Non-pigmented ciliary epithelial cell (primary cell): ENCODE results near the gene RAD23B.

Source experiments
- DNase-seq: peaks from one replicate; pipeline ENCODE4 v3.0.0-alpha.2; 2010; ENCODE audit warnings: low read depth

RAD23B gene

DNA sequence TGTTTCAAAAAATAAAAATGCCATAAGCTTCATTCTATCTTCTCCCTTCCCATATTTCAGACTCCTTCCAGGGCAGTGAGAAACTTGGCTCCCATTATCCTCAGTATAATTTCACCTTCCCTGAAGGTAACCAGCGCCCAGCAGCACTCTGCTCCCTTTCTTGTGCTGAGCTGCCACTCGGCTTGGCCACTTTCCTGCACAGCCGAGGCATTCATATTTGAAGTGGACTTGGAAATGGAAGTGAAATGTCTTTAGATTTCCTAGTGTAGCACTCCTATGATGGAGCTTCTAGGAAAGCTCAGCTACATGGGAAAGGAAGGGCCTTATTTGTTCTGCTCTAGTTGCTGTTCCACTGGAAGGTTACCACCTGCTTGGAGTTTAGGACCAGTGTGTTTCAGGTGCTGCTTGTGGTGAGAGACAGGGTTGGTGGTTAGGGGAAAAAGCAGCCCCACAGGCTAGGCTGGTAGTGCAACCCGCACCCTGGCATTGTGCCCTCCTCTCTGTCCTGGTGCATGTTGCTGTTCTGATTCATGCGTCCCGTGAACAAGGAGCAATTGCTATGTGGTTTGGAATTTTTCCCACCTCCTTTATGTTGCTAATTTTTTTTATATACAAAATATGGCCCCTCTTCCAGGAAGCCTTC lies 53.8 kb downstream of the RAD23B start:
- no peak for DNase-seq

- DNase-seq = no peak
These were observed 54.9 kb downstream of the RAD23B start for GRCh38 chr9:107337676-107338590.

DNA sequence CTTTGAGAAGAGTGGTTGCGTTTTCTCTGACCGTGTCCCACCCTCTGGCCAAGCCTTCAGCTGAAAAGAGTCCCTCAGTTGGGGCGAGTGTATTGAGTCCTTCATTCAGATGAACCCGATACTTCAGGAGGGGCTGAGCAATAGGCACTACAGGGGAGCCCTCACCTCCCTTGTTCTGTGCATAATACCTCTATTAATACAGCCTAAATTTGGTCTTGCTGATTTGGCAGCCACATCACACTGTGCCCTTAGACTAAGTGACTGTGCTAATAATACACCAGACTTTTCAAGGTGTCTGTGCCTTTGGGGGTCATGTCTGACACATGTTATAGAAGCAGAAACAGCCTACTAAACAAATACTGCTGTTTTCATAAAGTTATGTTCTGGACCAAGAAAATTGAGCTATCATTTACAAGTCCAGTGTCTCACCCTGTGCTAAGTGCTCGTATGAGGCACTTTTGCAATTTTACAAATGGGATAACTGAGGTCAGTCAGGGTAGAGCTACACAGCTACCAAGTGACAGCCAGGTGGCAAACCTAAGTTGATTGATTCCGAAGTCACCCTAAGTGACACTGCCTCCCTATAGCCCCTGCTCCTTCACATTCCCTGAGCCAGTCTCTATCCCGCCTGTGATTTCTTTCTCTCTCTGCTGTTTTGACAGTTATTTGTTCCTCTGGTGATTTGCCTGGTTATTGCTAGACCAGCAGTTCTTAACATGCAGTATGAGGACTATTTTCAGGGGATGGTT lies 56.0 kb downstream of the RAD23B start:
- DNase-seq = no peak

DNA sequence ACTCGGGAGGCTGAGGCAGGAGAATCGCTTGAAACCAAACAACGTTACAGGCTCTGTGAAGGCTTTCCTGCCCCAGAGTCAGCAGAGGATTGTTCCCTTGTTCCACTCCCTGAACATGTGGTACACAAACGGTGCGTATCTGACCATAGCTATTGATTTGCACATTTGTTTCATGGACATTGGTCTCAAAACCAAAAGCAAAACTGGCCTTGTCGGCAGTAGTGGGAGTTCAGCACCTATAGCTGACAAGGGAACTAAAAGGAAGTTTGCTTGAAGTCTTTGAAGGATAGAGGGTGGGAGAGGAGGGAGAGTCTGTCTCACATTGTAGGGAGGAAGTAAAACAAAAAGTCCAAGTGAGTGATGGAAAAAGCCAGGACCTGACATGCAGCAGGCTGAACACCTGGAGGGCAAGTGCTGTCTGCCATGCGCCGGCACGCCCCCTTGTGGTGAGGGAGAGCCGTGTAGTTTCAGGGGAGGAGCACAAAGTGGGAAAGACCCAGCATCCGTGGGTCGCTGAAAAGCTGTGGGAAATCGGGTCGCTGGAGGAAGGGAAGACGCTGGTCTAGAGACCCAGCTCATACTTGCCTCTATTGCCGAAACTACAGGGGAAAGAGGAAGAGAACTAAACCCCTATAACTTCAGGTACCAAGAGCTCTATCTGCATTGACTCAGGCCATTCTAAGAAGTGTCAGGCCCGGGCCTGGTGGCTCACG lies 58.0 kb downstream of the RAD23B start:
- peak; percentile 13 for DNase-seq

DNA sequence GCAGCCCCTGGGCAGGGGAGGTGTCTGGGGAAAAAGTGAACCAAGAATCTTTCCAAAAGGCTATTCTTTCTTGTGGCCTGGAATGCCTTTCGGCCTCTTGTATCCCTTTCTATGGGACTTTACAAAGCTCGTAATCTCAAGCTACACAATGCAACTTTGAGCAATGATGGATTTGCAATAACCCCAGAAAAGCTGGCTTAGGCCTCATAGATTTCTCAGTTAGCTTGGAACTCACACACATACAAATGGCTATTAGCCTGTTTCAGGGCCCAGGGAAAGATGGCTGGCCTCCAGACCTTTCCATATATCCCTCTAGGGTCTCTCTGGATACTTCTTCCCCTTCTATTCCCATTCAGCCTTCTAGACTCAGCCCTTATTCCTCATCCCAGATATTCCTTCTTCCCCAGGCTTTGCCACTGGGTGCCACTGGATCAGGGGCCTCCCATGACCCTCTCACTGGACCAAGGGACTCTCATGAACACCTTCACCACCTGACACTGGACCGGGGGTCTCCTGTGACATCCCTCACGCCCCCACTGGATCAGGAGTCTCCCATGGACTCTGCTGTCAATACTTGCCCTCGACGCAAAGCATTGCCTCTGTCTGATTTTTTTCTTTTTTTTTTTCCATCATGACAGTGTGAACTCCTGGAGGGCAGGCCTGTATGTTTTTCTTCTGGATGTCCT lies 59.5 kb downstream of the RAD23B start:
- no peak for DNase-seq

DNA sequence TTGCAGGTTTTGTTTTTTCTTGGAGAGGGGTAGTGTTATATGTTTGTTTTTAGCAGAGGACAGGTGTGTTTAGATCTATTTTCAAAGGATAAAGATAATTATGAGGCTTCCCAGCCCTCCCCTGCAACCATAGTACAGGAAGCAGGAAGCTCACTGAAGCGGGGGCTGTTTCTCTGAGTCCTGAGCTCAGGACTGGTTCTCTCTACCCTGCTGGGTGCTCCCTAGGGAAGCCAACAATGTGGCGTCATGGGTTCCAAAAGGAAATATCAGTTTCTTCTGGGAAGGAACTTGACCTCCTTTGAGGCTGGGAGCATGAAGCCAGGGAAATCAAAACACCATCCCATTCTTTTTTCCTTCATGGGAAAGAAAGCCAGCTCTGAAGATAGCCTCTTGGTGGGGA lies 62.2 kb downstream of the RAD23B start:
- no peak for DNase-seq

- no peak for DNase-seq
These were observed 65.8 kb downstream of the RAD23B start for GRCh38 chr9:107348836-107349235.

DNA sequence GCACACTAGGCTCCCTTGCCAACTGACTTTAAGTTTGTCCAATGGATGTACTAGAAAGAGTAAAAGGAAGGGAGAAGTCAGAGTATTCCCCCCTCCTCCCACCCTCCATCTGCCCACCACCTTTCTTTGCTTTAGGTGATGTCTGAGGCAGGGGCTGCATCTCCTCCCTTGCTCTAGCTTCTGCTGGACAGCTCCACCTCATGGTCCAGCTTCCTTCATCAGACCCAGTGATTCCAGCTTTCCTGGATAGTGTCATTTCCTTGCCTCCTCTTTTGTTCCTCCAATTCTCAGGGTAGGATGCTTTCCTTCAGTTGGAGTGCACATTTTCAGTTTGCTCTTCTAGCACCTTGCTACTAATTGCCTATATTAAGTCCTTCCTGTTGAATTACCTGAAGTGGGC lies 67.4 kb downstream of the RAD23B start:
- DNase-seq = no peak

- DNase-seq = no peak
These were observed 68.4 kb downstream of the RAD23B start for GRCh38 chr9:107351382-107352045.

DNA sequence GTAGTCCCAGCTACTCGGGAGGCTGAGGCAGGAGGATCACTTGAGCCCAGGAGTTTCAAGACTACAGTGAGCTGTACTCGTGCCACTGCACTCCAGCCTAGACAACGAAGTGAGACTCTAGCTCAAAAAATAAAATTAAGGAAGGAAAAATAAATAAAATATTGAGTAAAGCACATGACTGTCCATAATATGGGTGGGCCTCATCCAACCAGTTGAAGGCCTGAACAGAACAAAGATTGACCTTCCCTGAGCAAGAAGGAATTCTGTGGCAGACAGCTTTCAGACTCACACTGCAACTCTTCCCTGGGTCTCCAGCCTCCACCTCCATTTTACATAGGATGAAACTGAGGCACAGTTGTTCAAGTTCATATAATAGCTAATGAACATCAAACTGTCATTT lies 72.3 kb downstream of the RAD23B start:
- DNase-seq = no peak

- no peak for DNase-seq
These were observed 75.9 kb downstream of the RAD23B start for GRCh38 chr9:107358986-107359385.

GRCh38 chr9:107360098-107360497 lies 77.0 kb downstream of the RAD23B start:
- DNase-seq = no peak

DNA sequence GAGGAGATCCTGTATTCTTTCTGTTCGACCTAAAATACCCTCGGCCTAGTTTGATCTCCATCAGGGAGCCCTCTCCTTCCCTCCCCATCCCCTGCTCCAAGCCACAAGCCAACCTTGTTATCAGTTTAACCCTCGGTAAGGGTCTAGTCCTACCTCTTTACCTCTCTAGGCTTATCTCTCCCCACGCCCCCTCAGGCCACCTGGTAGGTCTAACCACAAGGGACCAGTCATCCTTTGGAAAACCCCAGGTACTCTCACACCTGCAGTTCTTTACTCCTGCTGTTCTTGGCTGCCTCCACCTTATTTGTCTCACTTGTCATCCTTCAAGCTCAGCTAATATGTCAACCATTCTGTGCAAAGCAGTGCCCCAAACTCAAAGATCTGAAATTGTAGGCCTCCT lies 78.7 kb downstream of the RAD23B start:
- no peak for DNase-seq

DNA sequence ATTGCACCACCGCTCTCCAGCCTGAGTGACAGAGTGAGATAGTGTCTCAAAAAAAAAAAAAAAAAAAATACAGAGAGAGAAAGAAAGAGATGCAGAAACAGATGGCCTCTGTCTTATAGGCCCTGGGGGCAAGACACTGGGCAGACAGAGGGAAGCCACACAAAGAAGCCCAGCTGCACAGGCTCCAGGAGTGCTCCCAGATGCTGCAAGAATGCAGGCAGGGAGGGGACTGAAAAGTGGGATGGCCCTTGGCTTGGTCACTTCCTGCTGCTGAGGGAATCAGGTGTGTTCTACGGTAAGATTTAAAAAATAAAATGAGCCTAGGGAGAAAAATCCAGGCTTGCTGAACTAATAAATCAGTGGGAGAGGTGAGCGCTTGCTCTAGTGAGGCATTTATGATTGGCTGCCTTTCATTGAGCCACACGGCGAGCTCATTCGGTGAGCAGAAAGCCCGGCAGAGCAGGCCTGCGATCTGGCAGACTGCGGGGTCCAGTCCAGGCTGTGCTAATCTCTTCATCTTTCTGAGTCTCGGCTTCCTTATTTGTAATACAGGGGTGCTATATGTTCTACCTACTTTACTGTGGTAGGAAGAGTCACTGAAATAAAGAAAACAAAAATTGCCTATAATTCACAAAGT lies 80.6 kb downstream of the RAD23B start:
- no peak for DNase-seq

GRCh38 chr9:107367727-107368502 lies 84.8 kb downstream of the RAD23B start:
- no peak for DNase-seq

DNA sequence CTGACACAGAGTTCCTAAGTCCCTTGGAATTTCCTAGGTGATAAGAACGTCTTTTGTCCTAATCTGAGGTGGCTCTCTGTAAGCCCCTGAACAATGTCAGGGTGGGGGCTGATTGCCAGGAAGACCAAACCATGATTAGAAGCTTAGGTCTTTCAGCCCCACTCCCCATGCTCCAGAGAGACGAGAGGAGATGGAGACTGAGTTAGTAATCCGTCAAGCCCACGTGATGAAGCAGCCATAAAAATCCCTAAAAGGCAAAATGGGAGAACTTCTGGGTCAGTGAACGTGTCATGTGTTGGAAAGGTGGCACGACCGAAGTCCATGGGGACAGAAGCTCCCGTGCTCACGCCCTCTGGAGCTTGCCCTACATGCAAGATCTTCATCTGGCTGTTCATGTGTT lies 85.6 kb downstream of the RAD23B start:
- DNase-seq = no peak

DNA sequence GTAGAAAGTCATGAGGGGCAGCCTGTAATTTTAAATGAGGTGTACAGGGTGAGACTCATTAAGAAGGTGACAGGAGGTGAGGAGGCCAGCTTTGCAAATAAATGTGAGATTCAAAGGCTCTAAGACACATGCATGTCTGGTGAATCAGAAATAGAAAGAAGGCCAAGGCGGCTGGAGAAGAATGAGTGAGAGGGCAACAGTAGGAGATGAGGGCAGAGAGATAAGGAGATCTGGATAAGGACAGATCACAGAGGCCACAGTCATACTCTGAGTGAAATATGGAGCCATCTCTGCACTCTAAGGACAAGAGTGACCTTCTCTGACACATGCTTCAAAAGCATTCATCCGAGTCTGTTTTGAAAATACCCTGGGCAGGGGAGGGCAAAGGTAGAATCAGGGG lies 90.7 kb downstream of the RAD23B start:
- DNase-seq = no peak

DNA sequence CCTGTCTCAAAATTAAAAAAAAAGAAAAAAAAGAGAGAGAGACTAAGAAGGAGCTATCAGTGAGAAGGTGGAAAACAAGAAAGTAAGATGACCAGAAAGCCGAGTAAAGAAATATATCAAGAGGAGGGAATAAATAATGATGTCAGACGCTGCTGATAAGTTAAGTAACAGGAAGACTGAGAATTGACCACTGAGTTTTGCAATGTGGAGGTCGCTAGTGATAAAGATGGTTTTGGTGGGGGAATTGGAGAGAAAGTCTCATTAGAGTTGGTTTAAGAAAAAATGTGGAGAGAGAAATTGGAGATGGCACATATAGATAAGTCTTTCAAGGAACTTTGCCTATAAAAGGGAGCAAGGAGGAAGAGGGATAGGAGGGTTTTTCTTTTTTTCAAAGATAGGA lies 91.9 kb downstream of the RAD23B start:
- no peak for DNase-seq

DNA sequence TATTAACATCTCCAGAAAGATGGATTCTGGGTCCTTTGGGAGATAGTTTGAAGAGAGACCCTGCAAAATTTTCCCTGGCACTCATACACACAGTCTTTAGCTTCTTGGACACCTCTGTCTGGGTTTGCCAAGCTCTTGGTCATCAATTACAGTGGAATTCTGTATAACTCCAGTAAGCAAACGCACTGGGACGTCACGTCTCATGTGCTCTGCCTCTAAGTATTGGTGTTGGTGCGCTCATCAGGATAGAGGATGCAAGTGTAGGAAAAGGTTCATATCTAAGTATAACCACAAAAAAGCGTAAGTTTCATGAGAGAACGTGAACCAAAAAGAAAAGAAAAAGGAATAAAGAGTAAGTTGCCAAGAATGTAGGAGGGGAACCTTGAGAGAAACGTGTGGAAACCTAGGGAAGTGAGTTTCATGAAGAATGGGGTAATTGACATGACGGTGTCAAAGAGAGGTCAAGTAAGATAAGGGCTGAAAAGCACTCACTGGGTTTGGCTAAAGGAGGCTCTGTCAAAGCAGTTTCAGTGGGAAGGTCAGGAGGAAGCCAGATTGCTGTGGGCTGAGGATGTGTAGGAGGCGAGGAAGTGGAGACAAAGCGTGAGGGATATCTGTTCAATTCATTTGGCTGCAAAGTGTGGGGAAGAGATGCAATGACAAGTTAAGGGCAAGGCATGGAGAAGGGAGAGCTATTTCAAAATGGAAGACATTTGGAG lies 92.7 kb downstream of the RAD23B start:
- DNase-seq = no peak
